Raji (cell line): Measurements from ENCODE around the gene SC5D.

Experiments used
- POLR2A ChIP-seq: IDR thresholded peaks from 2 replicates; pipeline ENCODE4 v1.6.1; 2011; ENCODE audit warnings: low read depth, low read length, control low read depth; ENCODE audit not compliant: insufficient read depth

Gene SC5D

DNA sequence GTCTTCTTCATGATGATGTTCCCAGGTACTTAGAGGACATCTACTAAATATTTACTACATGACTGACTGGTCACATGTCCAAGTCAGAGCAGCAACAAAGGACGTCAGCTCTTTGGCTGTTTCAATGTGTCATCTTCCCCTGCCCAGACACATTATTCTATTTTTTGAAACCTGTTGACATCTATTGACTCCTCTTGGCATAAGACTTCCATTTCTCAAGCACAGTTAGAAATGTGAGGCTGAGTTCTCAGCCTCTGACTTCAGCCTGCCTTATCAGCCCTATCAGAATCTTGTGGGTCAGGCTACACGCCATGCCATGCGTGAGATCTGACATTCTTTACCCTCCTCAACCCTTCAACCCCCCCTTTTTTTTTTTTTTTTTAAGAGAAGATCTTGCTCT lies 63.8 kb downstream of the SC5D start:
- TF ChIP-seq POLR2A, result no peak
